ENCODE results near the gene IRX6. TPM values are rescaled to one million over a fixed set of nuclear protein-coding genes. Genes with fewer than 3 reads are reported as not detected.

IRX6 gene
- total RNA-seq, 2 donors from 2014 or later: 0.27 to 0.28 TPM

- intact Hi-C loops (cut with DNase I): no loop called here
- H3K9me3 ChIP-seq: no peaks in the 10 kb centered on the region
- TF ChIP-seq POLR2AphosphoS5 (IDR thresholded peaks at IDR 0.05) (no peak), CTCF (IDR thresholded peaks at IDR 0.05) (no peak)
- no peaks in the 10 kb centered on the region for H3K4me1 ChIP-seq (replicated peaks)
- 55% methylated on average over 2 of the region's 2 CpGs for WGBS
- no peak overlapping the region for H3K27ac ChIP-seq
- no peak for DNase-seq (ENCODE audit: low spot score)
- no peak overlapping the region for H3K4me3 ChIP-seq
- H3K27me3 ChIP-seq (replicated peaks; ENCODE audit: insufficient read depth): no peaks in the 10 kb centered on the region
- no peaks in the 10 kb centered on the region for H3K36me3 ChIP-seq
Observed at GRCh38 chr16:55285586-55285985, 38.4 kb upstream of the IRX6 start.

- Histone ChIP-seq H3K36me3 (no peaks in the 10 kb centered on the region), H3K27me3 (replicated peaks; ENCODE audit: insufficient read depth) (no peaks in the 10 kb centered on the region), H3K4me3 (no peak overlapping the region), H3K9me3 (no peaks in the 10 kb centered on the region), H3K4me1 (replicated peaks) (no peaks in the 10 kb centered on the region), H3K27ac (no peak overlapping the region)
- intact Hi-C loops (cut with DNase I): no loop called here
- TF ChIP-seq CTCF (IDR thresholded peaks at IDR 0.05) (no peak), POLR2A (IDR thresholded peaks at IDR 0.05) (no peak), POLR2AphosphoS5 (IDR thresholded peaks at IDR 0.05) (no peak)
- WGBS: 46% methylated on average over 2 of the region's 2 CpGs
- no peak for DNase-seq (ENCODE audit: low spot score)
Observed at GRCh38 chr16:55289353-55289752, 34.6 kb upstream of the IRX6 start.

GRCh38 chr16:55291847-55292246 lies 32.2 kb upstream of the IRX6 start:
- no peak for DNase-seq (ENCODE audit: low spot score)
- no peaks in the 10 kb centered on the region for H3K4me1 ChIP-seq (replicated peaks)
- 80% methylated on average over 6 of the region's 6 CpGs for WGBS
- H3K27me3 ChIP-seq (replicated peaks; ENCODE audit: insufficient read depth): no peaks in the 10 kb centered on the region
- no peak overlapping the region for H3K4me3 ChIP-seq
- no peak overlapping the region for H3K27ac ChIP-seq
- TF ChIP-seq POLR2A (IDR thresholded peaks at IDR 0.05) (no peak), POLR2AphosphoS5 (IDR thresholded peaks at IDR 0.05) (no peak), CTCF (IDR thresholded peaks at IDR 0.05) (no peak)
- H3K9me3 ChIP-seq: no peaks in the 10 kb centered on the region
- intact Hi-C loops (cut with DNase I): no loop called here
- H3K36me3 ChIP-seq: no peaks in the 10 kb centered on the region

- no peak for DNase-seq (ENCODE audit: low spot score)
- Histone ChIP-seq H3K4me1 (replicated peaks) (no peaks in the 10 kb centered on the region), H3K27me3 (replicated peaks; ENCODE audit: insufficient read depth) (no peaks in the 10 kb centered on the region), H3K9me3 (no peaks in the 10 kb centered on the region), H3K27ac (no peak overlapping the region), H3K4me3 (no peak overlapping the region), H3K36me3 (no peaks in the 10 kb centered on the region)
- no peak for TF ChIP-seq POLR2AphosphoS5 (IDR thresholded peaks at IDR 0.05)
- no peak for TF ChIP-seq CTCF (IDR thresholded peaks at IDR 0.05)
- TF ChIP-seq POLR2A (IDR thresholded peaks at IDR 0.05): no peak
- intact Hi-C loops (cut with DNase I): no loop called here
- WGBS: 48% methylated on average over 1 of the region's 1 CpG
Observed at GRCh38 chr16:55292491-55292890, 31.5 kb upstream of the IRX6 start.

GRCh38 chr16:55294129-55294528 lies 29.9 kb upstream of the IRX6 start:
- 90% methylated on average over 4 of the region's 4 CpGs for WGBS
- no peaks in the 10 kb centered on the region for H3K27me3 ChIP-seq (replicated peaks; ENCODE audit: insufficient read depth)

More at GRCh38 chr16:55294129-55294528, 29.9 kb upstream of the IRX6 start:
- DNase-seq (ENCODE audit: low spot score): no peak
- TF ChIP-seq CTCF (IDR thresholded peaks at IDR 0.05) (no peak), POLR2A (IDR thresholded peaks at IDR 0.05) (no peak), POLR2AphosphoS5 (IDR thresholded peaks at IDR 0.05) (no peak)
- H3K27ac ChIP-seq: no peak overlapping the region
- no peaks in the 10 kb centered on the region for H3K36me3 ChIP-seq
- no peaks in the 10 kb centered on the region for H3K9me3 ChIP-seq
- H3K4me3 ChIP-seq: no peak overlapping the region
- no peaks in the 10 kb centered on the region for H3K4me1 ChIP-seq (replicated peaks)
- intact Hi-C loops (cut with DNase I): no loop called here
